Measurements from ENCODE around the gene GGN. TPM values are rescaled to one million over a fixed set of nuclear protein-coding genes. Genes with fewer than 3 reads are reported as not detected.
A peak's percentile ranks its signal among the peaks of the same experiment; 100 is the strongest.

The GGN gene
- total and polyA plus RNA-seq, 2 donors (not counting 1 experiment from before 2014, with no cell fraction given): 0.20 to 0.50 TPM

- no peak overlapping the region for H3K4me2 ChIP-seq (ENCODE audit: extremely low read depth, insufficient read depth, low read length)
- TF ChIP-seq CTCF (conservative IDR thresholded peaks at IDR 0.05 in 1 of 2, IDR thresholded peaks at IDR 0.05 in 1 of 2; ENCODE audit: low read depth in 1 of 2, low read length in 2 of 2) (no peak), EZH2 (IDR thresholded peaks at IDR 0.05; ENCODE audit: low read length, missing control alignments) (peak; percentile 17)
Measured at GRCh38 chr19:38355728-38356725, 31.8 kb downstream of the GGN start.

GRCh38 chr19:38352611-38353010, 35.2 kb downstream of the GGN start:
- no peaks in the 10 kb centered on the region for H3K9me3 ChIP-seq (ENCODE audit: control insufficient read depth, insufficient read depth, low read depth, low read length)
- no peak overlapping the region for H3K4me3 ChIP-seq (replicated peaks in 1 of 4; ENCODE audit: control extremely low read depth in 1 of 4, insufficient read depth in 1 of 4, low read depth in 3 of 4, low read length in 4 of 4)
- no peaks in the 10 kb centered on the region for H3K79me2 ChIP-seq (ENCODE audit: control insufficient read depth, insufficient read depth, low read length)
- H3K27me3 ChIP-seq (ENCODE audit: control insufficient read depth, insufficient read depth, low read length): no peaks in the 10 kb centered on the region
- H2AFZ ChIP-seq (ENCODE audit: low read length): no peak overlapping the region
- H3K36me3 ChIP-seq (ENCODE audit: control insufficient read depth, insufficient read depth, low read length): no peaks in the 10 kb centered on the region
- H3K27ac ChIP-seq (ENCODE audit: insufficient read depth, low read length): no peak overlapping the region
- H3K9ac ChIP-seq (ENCODE audit: insufficient read depth, low read length): no peak overlapping the region
- no peak for DNase-seq (ENCODE audit: low read depth in 2 of 2)
- no peak for TF ChIP-seq EZH2 (IDR thresholded peaks at IDR 0.05; ENCODE audit: low read length, missing control alignments)
- no peak for TF ChIP-seq CTCF (conservative IDR thresholded peaks at IDR 0.05 in 1 of 2, IDR thresholded peaks at IDR 0.05 in 1 of 2; ENCODE audit: low read depth in 1 of 2, low read length in 2 of 2)
- H3K4me2 ChIP-seq (ENCODE audit: extremely low read depth, insufficient read depth, low read length): no peak overlapping the region
- H4K20me1 ChIP-seq (ENCODE audit: control insufficient read depth, extremely low read depth, insufficient read depth, low read length): no peaks in the 10 kb centered on the region
- no peaks in the 10 kb centered on the region for H3K4me1 ChIP-seq (ENCODE audit: control insufficient read depth, extremely low read depth, insufficient read depth, low read length)

More at GRCh38 chr19:38355728-38356725, 31.8 kb downstream of the GGN start:
- Histone ChIP-seq H3K27me3 (ENCODE audit: control insufficient read depth, insufficient read depth, low read length) (peaks cover 18% of the 10 kb centered on the region), H3K4me3 (replicated peaks in 1 of 4; ENCODE audit: control extremely low read depth in 1 of 4, insufficient read depth in 1 of 4, low read depth in 3 of 4, low read length in 4 of 4) (no peak overlapping the region), H3K9ac (ENCODE audit: insufficient read depth, low read length) (no peak overlapping the region), H3K9me3 (ENCODE audit: control insufficient read depth, insufficient read depth, low read depth, low read length) (no peaks in the 10 kb centered on the region), H3K79me2 (ENCODE audit: control insufficient read depth, insufficient read depth, low read length) (no peaks in the 10 kb centered on the region), H3K4me1 (ENCODE audit: control insufficient read depth, extremely low read depth, insufficient read depth, low read length) (no peaks in the 10 kb centered on the region), H4K20me1 (ENCODE audit: control insufficient read depth, extremely low read depth, insufficient read depth, low read length) (no peaks in the 10 kb centered on the region), H3K36me3 (ENCODE audit: control insufficient read depth, insufficient read depth, low read length) (no peaks in the 10 kb centered on the region), H3K27ac (ENCODE audit: insufficient read depth, low read length) (no peak overlapping the region), H2AFZ (ENCODE audit: low read length) (no peak overlapping the region)
- DNase-seq (ENCODE audit: low read depth in 2 of 2): no peak

GRCh38 chr19:38351865-38352395, 35.9 kb downstream of the GGN start:
- TF ChIP-seq EZH2 (IDR thresholded peaks at IDR 0.05; ENCODE audit: low read length, missing control alignments) (no peak), CTCF (conservative IDR thresholded peaks at IDR 0.05 in 1 of 2, IDR thresholded peaks at IDR 0.05 in 1 of 2; ENCODE audit: low read depth in 1 of 2, low read length in 2 of 2) (no peak)
- no peak overlapping the region for H3K4me2 ChIP-seq (ENCODE audit: extremely low read depth, insufficient read depth, low read length)
- no peak overlapping the region for H3K9ac ChIP-seq (ENCODE audit: insufficient read depth, low read length)
- no peaks in the 10 kb centered on the region for H3K79me2 ChIP-seq (ENCODE audit: control insufficient read depth, insufficient read depth, low read length)
- no peaks in the 10 kb centered on the region for H3K27me3 ChIP-seq (ENCODE audit: control insufficient read depth, insufficient read depth, low read length)
- H2AFZ ChIP-seq (ENCODE audit: low read length): no peak overlapping the region
- H3K4me3 ChIP-seq (replicated peaks in 1 of 4; ENCODE audit: control extremely low read depth in 1 of 4, insufficient read depth in 1 of 4, low read depth in 3 of 4, low read length in 4 of 4): no peak overlapping the region
- no peak overlapping the region for H3K27ac ChIP-seq (ENCODE audit: insufficient read depth, low read length)
- H3K4me1 ChIP-seq (ENCODE audit: control insufficient read depth, extremely low read depth, insufficient read depth, low read length): no peaks in the 10 kb centered on the region
- H3K36me3 ChIP-seq (ENCODE audit: control insufficient read depth, insufficient read depth, low read length): no peaks in the 10 kb centered on the region
- H3K9me3 ChIP-seq (ENCODE audit: control insufficient read depth, insufficient read depth, low read depth, low read length): no peaks in the 10 kb centered on the region
- no peak for DNase-seq (ENCODE audit: low read depth in 2 of 2)
- no peaks in the 10 kb centered on the region for H4K20me1 ChIP-seq (ENCODE audit: control insufficient read depth, extremely low read depth, insufficient read depth, low read length)

All from fibroblast of lung (primary cell).